Measurements from ENCODE around the gene ADRA2C. TPM values are rescaled to one million over a fixed set of nuclear protein-coding genes. Genes with fewer than 3 reads are reported as not detected.

ADRA2C gene
- total and polyA plus RNA-seq, 2 experiments from 2014 or later: 6.3 to 7.7 TPM

DNA sequence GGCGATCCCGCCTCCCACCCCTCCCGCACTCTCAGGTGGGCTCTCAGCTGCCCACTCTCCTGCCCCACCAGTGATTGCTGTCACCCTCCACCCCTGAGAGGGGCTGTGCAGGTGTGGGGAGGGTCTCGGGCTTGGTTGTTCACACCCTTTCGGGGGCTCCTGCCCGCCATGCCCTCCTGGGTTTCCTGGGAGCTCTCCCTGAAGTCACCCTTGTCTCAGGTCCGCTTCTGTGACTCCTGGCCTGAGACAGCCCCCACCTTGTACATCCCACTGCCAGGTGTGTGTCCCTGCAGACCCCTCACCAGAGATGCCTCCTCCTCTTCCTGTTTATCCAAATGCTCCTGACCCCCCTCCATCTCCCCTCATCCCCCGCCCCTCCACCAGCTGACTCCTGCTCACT, 37.8 kb downstream of the ADRA2C start:
- no peaks in the 10 kb centered on the region for H4K20me1 ChIP-seq (ENCODE audit: insufficient read depth, poor library complexity, severe bottlenecking)
- no peak overlapping the region for H3K27ac ChIP-seq
- H3K9me2 ChIP-seq (replicated peaks; ENCODE audit: insufficient read depth): no peaks in the 10 kb centered on the region
- no peak overlapping the region for H3K4me3 ChIP-seq
- no peak for DNase-seq (ENCODE audit: low spot score)
- no peaks in the 10 kb centered on the region for H3K36me3 ChIP-seq (replicated peaks; ENCODE audit: insufficient read depth, low read depth)
- H3K79me2 ChIP-seq: no peaks in the 10 kb centered on the region
- TF ChIP-seq EZH2phosphoT487 (IDR thresholded peaks at IDR 0.05; ENCODE audit: low read depth, severe bottlenecking, unreplicated experiment) (no peak), EZH2 (IDR thresholded peaks at IDR 0.05; ENCODE audit: borderline replicate concordance) (no peak)
- TF ChIP-seq, protein P1, sequence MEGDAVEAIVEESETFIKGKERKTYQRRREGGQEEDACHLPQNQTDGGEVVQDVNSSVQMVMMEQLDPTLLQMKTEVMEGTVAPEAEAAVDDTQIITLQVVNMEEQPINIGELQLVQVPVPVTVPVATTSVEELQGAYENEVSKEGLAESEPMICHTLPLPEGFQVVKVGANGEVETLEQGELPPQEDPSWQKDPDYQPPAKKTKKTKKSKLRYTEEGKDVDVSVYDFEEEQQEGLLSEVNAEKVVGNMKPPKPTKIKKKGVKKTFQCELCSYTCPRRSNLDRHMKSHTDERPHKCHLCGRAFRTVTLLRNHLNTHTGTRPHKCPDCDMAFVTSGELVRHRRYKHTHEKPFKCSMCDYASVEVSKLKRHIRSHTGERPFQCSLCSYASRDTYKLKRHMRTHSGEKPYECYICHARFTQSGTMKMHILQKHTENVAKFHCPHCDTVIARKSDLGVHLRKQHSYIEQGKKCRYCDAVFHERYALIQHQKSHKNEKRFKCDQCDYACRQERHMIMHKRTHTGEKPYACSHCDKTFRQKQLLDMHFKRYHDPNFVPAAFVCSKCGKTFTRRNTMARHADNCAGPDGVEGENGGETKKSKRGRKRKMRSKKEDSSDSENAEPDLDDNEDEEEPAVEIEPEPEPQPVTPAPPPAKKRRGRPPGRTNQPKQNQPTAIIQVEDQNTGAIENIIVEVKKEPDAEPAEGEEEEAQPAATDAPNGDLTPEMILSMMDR (IDR thresholded peaks at IDR 0.05; ENCODE audit: poor library complexity): no peak
- no peaks in the 10 kb centered on the region for H3K9me3 ChIP-seq (ENCODE audit: low read depth)
- no peaks in the 10 kb centered on the region for H3K4me1 ChIP-seq (ENCODE audit: insufficient read depth)
- peaks cover 19% of the 10 kb centered on the region for H3K27me3 ChIP-seq
- no peak overlapping the region for H2AFZ ChIP-seq
- no peak overlapping the region for H3K4me2 ChIP-seq
- 92% methylated on average over 7 of the region's 8 CpGs for WGBS (ENCODE audit: low lambda C conversion rate, missing lambda C conversion rate)

- Histone ChIP-seq H3K4me2 (no peak overlapping the region), H3K4me3 (no peak overlapping the region), H3K79me2 (no peaks in the 10 kb centered on the region), H3K9me3 (ENCODE audit: low read depth) (no peaks in the 10 kb centered on the region), H3K4me1 (ENCODE audit: insufficient read depth) (no peaks in the 10 kb centered on the region), H2AFZ (no peak overlapping the region), H3K27ac (no peak overlapping the region), H3K27me3 (peaks cover 20% of the 10 kb centered on the region), H3K9me2 (replicated peaks; ENCODE audit: insufficient read depth) (no peaks in the 10 kb centered on the region), H3K36me3 (replicated peaks; ENCODE audit: insufficient read depth, low read depth) (no peaks in the 10 kb centered on the region), H4K20me1 (ENCODE audit: insufficient read depth, poor library complexity, severe bottlenecking) (no peaks in the 10 kb centered on the region)
- DNase-seq (ENCODE audit: low spot score): no peak
- TF ChIP-seq EZH2phosphoT487 (IDR thresholded peaks at IDR 0.05; ENCODE audit: low read depth, severe bottlenecking, unreplicated experiment): no peak
- TF ChIP-seq, protein P1 (IDR thresholded peaks at IDR 0.05; ENCODE audit: poor library complexity): no peak
- no peak for TF ChIP-seq EZH2 (IDR thresholded peaks at IDR 0.05; ENCODE audit: borderline replicate concordance)
- WGBS (ENCODE audit: low lambda C conversion rate, missing lambda C conversion rate): 86% methylated on average over 8 of the region's 8 CpGs
These were observed 38.8 kb downstream of the ADRA2C start for GRCh38 chr4:3805026-3805425.

DNA sequence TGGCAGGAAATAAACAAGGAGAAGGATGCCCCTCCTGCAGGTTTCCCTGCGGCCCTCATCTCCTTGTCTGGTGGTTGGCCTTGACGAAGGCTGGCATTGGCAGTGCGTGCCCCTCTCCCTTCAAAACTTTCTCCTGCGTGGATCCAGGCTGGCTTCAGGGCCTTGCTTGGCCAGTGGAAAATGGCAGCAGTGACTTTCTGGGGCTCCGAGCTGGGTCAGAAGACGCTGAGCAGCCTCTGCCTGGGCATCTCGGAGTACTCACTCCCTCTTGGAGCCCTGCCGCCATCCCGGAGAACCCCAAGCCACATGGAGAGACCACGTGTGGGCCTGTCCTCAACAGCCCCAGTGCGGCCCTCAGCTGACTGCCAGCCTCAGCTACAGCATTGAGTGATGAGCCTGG, 39.5 kb downstream of the ADRA2C start:
- no peak overlapping the region for H3K4me2 ChIP-seq
- no peak overlapping the region for H3K27ac ChIP-seq
- H3K36me3 ChIP-seq (replicated peaks; ENCODE audit: insufficient read depth, low read depth): no peaks in the 10 kb centered on the region
- no peak overlapping the region for H2AFZ ChIP-seq
- no peak overlapping the region for H3K4me3 ChIP-seq
- no peaks in the 10 kb centered on the region for H3K9me2 ChIP-seq (replicated peaks; ENCODE audit: insufficient read depth)
- TF ChIP-seq EZH2phosphoT487 (IDR thresholded peaks at IDR 0.05; ENCODE audit: low read depth, severe bottlenecking, unreplicated experiment) (no peak), EZH2 (IDR thresholded peaks at IDR 0.05; ENCODE audit: borderline replicate concordance) (no peak)
- TF ChIP-seq, protein P1 (IDR thresholded peaks at IDR 0.05; ENCODE audit: poor library complexity): no peak
- 93% methylated on average over 11 of the region's 11 CpGs for WGBS (ENCODE audit: low lambda C conversion rate, missing lambda C conversion rate)
- no peak for DNase-seq (ENCODE audit: low spot score)
- no peaks in the 10 kb centered on the region for H3K4me1 ChIP-seq (ENCODE audit: insufficient read depth)
- H3K79me2 ChIP-seq: no peaks in the 10 kb centered on the region
- H3K27me3 ChIP-seq: peaks cover 20% of the 10 kb centered on the region
- no peaks in the 10 kb centered on the region for H3K9me3 ChIP-seq (ENCODE audit: low read depth)
- H4K20me1 ChIP-seq (ENCODE audit: insufficient read depth, poor library complexity, severe bottlenecking): no peaks in the 10 kb centered on the region

DNA sequence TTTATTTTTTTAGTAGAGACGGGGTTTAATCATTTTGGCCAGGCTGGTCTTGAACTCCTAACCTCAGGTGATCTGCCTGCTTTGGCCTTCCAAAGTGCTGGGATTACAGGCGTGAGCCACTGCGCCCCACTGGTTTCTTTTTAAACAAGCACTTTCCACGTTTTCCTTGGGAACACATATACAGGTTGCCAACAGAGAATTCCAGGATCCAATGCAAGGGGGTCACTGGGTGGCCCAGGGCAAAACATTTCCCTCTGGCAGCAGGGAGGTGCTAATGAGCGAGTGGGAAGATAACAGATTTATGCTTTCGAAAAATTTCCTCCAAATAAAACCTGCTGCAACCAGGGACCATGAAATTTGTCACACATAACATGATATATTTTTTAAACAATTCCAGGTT, 41.1 kb downstream of the ADRA2C start:
- Histone ChIP-seq H3K36me3 (replicated peaks; ENCODE audit: insufficient read depth, low read depth) (no peaks in the 10 kb centered on the region), H3K4me2 (no peak overlapping the region), H3K4me3 (no peak overlapping the region), H3K9me2 (replicated peaks; ENCODE audit: insufficient read depth) (no peaks in the 10 kb centered on the region), H3K27me3 (peaks cover 20% of the 10 kb centered on the region), H3K79me2 (no peaks in the 10 kb centered on the region), H3K9me3 (ENCODE audit: low read depth) (no peaks in the 10 kb centered on the region), H2AFZ (no peak overlapping the region), H3K27ac (no peak overlapping the region), H4K20me1 (ENCODE audit: insufficient read depth, poor library complexity, severe bottlenecking) (no peaks in the 10 kb centered on the region), H3K4me1 (ENCODE audit: insufficient read depth) (no peaks in the 10 kb centered on the region)
- WGBS (ENCODE audit: low lambda C conversion rate, missing lambda C conversion rate): 51% methylated on average over 6 of the region's 6 CpGs
- no peak for DNase-seq (ENCODE audit: low spot score)
- TF ChIP-seq EZH2phosphoT487 (IDR thresholded peaks at IDR 0.05; ENCODE audit: low read depth, severe bottlenecking, unreplicated experiment): no peak
- TF ChIP-seq, protein P1 (IDR thresholded peaks at IDR 0.05; ENCODE audit: poor library complexity): no peak
- no peak for TF ChIP-seq EZH2 (IDR thresholded peaks at IDR 0.05; ENCODE audit: borderline replicate concordance)

Data from hepatocyte (in vitro differentiated cells).